T-helper 1 cell treated with Interleukin-12 subunit alpha and Interleukin-12 subunit beta and Interleukin-4 antibody, amounts not matched to agents 30 ng/mL and 1 ng/mL, for 36 hours (primary cell): ENCODE measurements around the gene DMBX1. TPM values are rescaled to one million over a fixed set of nuclear protein-coding genes. Genes with fewer than 3 reads are reported as not detected.

Source experiments
- intact Hi-C: fragments of 100-400 bp; cut with micrococcal nuclease; formaldehyde crosslinking; loops from one replicate; pipeline ENCODE4 v1.15.1; 2024
- total RNA-seq: library from RNA; stranded (reverse); gene quantifications from 2 replicates; pipeline ENCODE4 v1.2.3, GENCODE V29; 2022

DMBX1 gene
- total RNA-seq, 1 donor from 2014 or later: not detected

- intact Hi-C loops: no loop called here
These were observed 32.7 kb downstream of the DMBX1 start for GRCh38 chr1:46522184-46522968.

- intact Hi-C loops: no loop called here
These were observed 33.3 kb downstream of the DMBX1 start for GRCh38 chr1:46522969-46523320.

- intact Hi-C loops: no loop called here
These were observed 34.1 kb downstream of the DMBX1 start for GRCh38 chr1:46523496-46524353.

- intact Hi-C loops: no loop called here
These were observed 35.2 kb downstream of the DMBX1 start for GRCh38 chr1:46524843-46525242.

- intact Hi-C loops: no loop called here
These were observed 35.8 kb downstream of the DMBX1 start for GRCh38 chr1:46525253-46525983.

- intact Hi-C loops: no loop called here
These were observed 36.5 kb downstream of the DMBX1 start for GRCh38 chr1:46526013-46526690.

- intact Hi-C loops: no loop called here
These were observed 37.2 kb downstream of the DMBX1 start for GRCh38 chr1:46526691-46527291.

GRCh38 chr1:46527474-46528296, 38.0 kb downstream of the DMBX1 start:
- intact Hi-C loops: loop anchor here (1.0 kb wide), 6 partner anchors 21 to 198 kb away; no protein-coding TSS in a partner anchor

GRCh38 chr1:46528297-46528955, 38.8 kb downstream of the DMBX1 start:
- intact Hi-C loops: loop anchor here (1.0 kb wide), 6 partner anchors 20 to 197 kb away; no protein-coding TSS in a partner anchor

- intact Hi-C loops: no loop called here
These were observed 39.5 kb downstream of the DMBX1 start for GRCh38 chr1:46529031-46529630.

GRCh38 chr1:46530311-46530710, 40.7 kb downstream of the DMBX1 start:
- intact Hi-C loops: loop anchor here (5.0 kb wide), 1 partner anchor 87 kb away; the partner anchor contains the start of gene MOB3C

GRCh38 chr1:46530791-46531409, 41.3 kb downstream of the DMBX1 start:
- intact Hi-C loops: loop anchor here (5.0 kb wide), 1 partner anchor 86 kb away; the partner anchor contains the start of gene MOB3C

GRCh38 chr1:46532095-46532494, 42.5 kb downstream of the DMBX1 start:
- intact Hi-C loops: loop anchor here (1.0 to 5.0 kb wide), 5 partner anchors 73 to 643 kb away; partner anchors contain the start of genes ATPAF1, MKNK1 and MOB3C

GRCh38 chr1:46532498-46533178, 43.0 kb downstream of the DMBX1 start:
- intact Hi-C loops: loop anchor here (1.0 to 5.0 kb wide), 5 partner anchors 72 to 642 kb away; partner anchors contain the start of genes ATPAF1, MKNK1 and MOB3C

GRCh38 chr1:46533179-46533864, 43.7 kb downstream of the DMBX1 start:
- intact Hi-C loops: loop anchor here (2.0 to 5.0 kb wide), 4 partner anchors 71 to 641 kb away; partner anchors contain the start of genes ATPAF1, MKNK1 and MOB3C

- intact Hi-C loops: no loop called here
These were observed 45.4 kb downstream of the DMBX1 start for GRCh38 chr1:46535063-46535462.

GRCh38 chr1:46536527-46536926, 46.9 kb downstream of the DMBX1 start:
- intact Hi-C loops: no loop called here
